H4 (cell line): Measurements from ENCODE around the gene PACSIN1. TPM values are rescaled to one million over a fixed set of nuclear protein-coding genes. Genes with fewer than 3 reads are reported as not detected.

Experiments
- DNase-seq: peaks from one replicate; pipeline ENCODE4 v3.0.0-alpha.2; 2015; ENCODE audit warnings: low spot score
- total RNA-seq: library from RNA; depleted of rRNA; stranded (reverse); fragments of >200 nt; shearing (Covaris generic); gene quantifications from 2 replicates; pipeline ENCODE4 v1.2.3, GENCODE V29; 2014; rRNA removed

The PACSIN1 gene
- total RNA-seq, 1 experiment from 2014 or later, result not detected

DNA sequence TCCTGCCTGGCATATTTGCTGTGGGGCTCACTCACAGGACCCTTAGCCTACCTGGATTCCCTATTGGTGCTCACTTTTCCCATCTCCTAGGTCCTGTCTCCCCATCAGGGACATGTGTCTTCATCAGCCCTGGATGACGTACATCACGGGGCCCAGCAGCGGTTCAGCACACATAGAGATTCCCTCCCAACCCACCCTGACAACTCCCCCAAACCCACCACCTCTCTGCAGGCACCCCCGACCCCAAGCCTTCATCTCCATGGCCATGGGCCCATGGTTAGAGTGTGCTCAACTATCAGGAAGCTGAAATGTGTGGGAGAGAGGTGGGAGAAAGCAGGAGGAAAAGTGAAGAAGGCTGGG, 115.7 kb downstream of the PACSIN1 start:
- DNase-seq, result no peak

DNA sequence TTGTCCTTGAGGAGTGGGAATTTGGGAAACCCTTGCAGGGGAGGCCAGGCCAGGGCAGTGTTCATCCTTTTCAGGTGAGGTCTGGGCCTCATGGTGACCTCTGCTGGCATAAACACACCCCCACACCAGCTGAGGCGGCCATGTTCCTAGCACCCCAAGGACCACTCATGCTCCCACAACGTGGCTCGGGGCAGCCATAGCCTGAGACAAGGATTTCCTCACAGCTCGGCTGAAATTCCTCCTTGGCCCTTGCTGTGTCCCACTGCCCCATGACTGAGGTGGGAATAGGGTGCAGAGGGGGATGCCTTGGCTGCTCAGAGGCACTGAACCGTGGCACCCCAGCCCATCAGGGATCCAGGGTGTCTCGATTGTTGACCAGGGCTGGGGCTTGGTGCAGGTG, 117.6 kb downstream of the PACSIN1 start:
- DNase-seq, result no peak

- DNase-seq, result no peak
Observed at GRCh38 chr6:34583861-34584604, 118.2 kb downstream of the PACSIN1 start.

DNA sequence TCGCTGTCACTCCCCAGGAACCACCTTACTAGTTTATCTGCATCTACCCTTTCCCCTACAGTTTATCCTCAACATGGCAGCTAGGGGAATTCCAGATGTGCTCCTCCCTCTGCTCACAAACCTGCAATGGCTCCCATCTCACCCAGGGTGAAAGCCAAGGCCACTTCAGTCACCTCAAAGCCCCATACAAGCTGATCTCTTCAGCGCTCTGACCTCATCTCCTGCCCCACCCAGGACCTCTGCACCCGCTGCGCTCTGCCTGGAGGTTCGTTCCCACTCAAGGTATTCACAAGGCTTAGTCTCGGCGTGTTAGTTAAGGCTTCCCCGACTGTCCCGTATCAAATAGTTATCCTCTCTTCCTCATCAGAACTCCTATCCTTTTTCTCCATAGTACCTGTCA, 118.8 kb downstream of the PACSIN1 start:
- DNase-seq, result no peak

Other genes starting within 250 kb of the PACSIN1 start
- gene HMGA1, start 229.2 kb upstream of the PACSIN1 start, total RNA-seq, result 117 and 122 TPM in 2 replicates
- 46.4 and 61.4 TPM in 2 replicates for gene SMIM29, start 217.1 kb upstream of the PACSIN1 start, total RNA-seq
- 8.1 and 11.5 TPM in 2 replicates for gene NUDT3, start 73.4 kb upstream of the PACSIN1 start, total RNA-seq
- gene RPS10, start 40.0 kb upstream of the PACSIN1 start, total RNA-seq, result 3,936 and 4,042 TPM in 2 replicates
- 0.29 TPM in 1 of 2 replicates, not detected in the other for gene SPDEF, start 90.3 kb downstream of the PACSIN1 start, total RNA-seq
- 28.9 and 29.9 TPM in 2 replicates for gene ILRUN, start 230.7 kb downstream of the PACSIN1 start, total RNA-seq